SK-N-SH (cell line): ENCODE measurements around the gene KREMEN2. TPM values are rescaled to one million over a fixed set of nuclear protein-coding genes. Genes with fewer than 3 reads are reported as not detected.

Experiments
- CTCF ChIA-PET: fragments of 300-600, 350-600 bp; formaldehyde crosslinking; extraction: SDS; loops from one replicate; lab custom pipeline; 2021; lab: Yijun Ruan, JAX
- POLR2A ChIA-PET: fragments of 350-600 bp; sonication (Branson Sonifier 250); formaldehyde crosslinking; extraction: SDS; loops from one replicate; lab custom pipeline; 2020; ENCODE audit warnings: antibody characterized with exemption, inconsistent platforms; lab: Yijun Ruan, JAX
- DNase-seq: peaks from one replicate; pipeline ENCODE4 v3.0.0; 2012
- H2AFZ ChIP-seq: fragments of 200-600 bp; sonication (generic); 2 replicates; pipeline ENCODE4 v1.8.1; 2016; ENCODE audit warnings: antibody characterized with exemption, mild to moderate bottlenecking, low read depth
- H3F3A ChIP-seq: fragments of 200-600 bp; sonication (generic); replicated peaks from 2 replicates; pipeline ENCODE3; 2016; ENCODE audit warnings: antibody characterized with exemption, mild to moderate bottlenecking; ENCODE audit not compliant: insufficient read depth
- H3K27ac ChIP-seq, 2 experiments: fragments of 200-500 bp in 1 of 2; fragments of 200-600 bp in 1 of 2; sonication (Bioruptor generic) in 1 of 2; sonication (generic), shearing (Covaris generic) in 1 of 2; 2 replicates each; pipeline versions ENCODE4 v1.5.1 to v1.6.1; 2014 to 2016; ENCODE audit warnings: low read depth in 2 of 2, inconsistent platforms in 1 of 2, low read length in 1 of 2, mild to moderate bottlenecking in 1 of 2, mixed read lengths in 1 of 2
- H3K27me3 ChIP-seq: fragments of 200-600 bp; sonication (generic), shearing (Covaris generic); 2 replicates; pipeline ENCODE4 v1.6.1; 2016; ENCODE audit warnings: mixed run types; ENCODE audit not compliant: insufficient read depth
- H3K36me3 ChIP-seq, 2 experiments: fragments of 200-500 bp in 1 of 2; fragments of 200-600 bp in 1 of 2; sonication (Bioruptor generic) in 1 of 2; sonication (generic) in 1 of 2; replicated peaks in 1 of 2; 2 replicates each; pipeline versions ENCODE3 to v1.5.1; 2014 to 2016; ENCODE audit warnings: low read length in 1 of 2, mild to moderate bottlenecking in 1 of 2; ENCODE audit not compliant: insufficient read depth in 2 of 2, control insufficient read depth in 1 of 2
- H3K4me1 ChIP-seq, 2 experiments: fragments of 200-500 bp in 1 of 2; fragments of 200-600 bp in 1 of 2; sonication (Bioruptor generic) in 1 of 2; sonication (generic), shearing (Covaris generic) in 1 of 2; 2 replicates each; pipeline versions ENCODE4 v1.5.1 to v1.6.1; 2014 to 2016; ENCODE audit warnings: low read depth in 1 of 2, low read length in 1 of 2, mixed run types in 1 of 2; ENCODE audit not compliant: insufficient read depth in 2 of 2, control insufficient read depth in 1 of 2
- H3K4me2 ChIP-seq: fragments of 200-600 bp; sonication (generic), shearing (Covaris generic); 2 replicates; pipeline ENCODE4 v1.6.1; 2017; ENCODE audit warnings: mixed run types
- H3K4me3 ChIP-seq, 2 experiments: fragments of 200-500 bp in 1 of 2; fragments of 200-600 bp in 1 of 2; sonication (Bioruptor generic) in 1 of 2; sonication (generic), shearing (Covaris generic) in 1 of 2; 2 replicates each; pipeline versions ENCODE4 v1.5.1 to v1.8.1; 2014 to 2016; ENCODE audit warnings: low read depth in 2 of 2, inconsistent platforms in 1 of 2, low read length in 1 of 2, mild to moderate bottlenecking in 1 of 2, mixed read lengths in 1 of 2, moderate library complexity in 1 of 2
- H3K79me2 ChIP-seq: fragments of 200-600 bp; sonication (generic); 2 replicates; pipeline ENCODE4 v1.8.1; 2017; ENCODE audit warnings: mild to moderate bottlenecking; ENCODE audit not compliant: insufficient read depth
- H3K9ac ChIP-seq: fragments of 200-600 bp; sonication (generic); 2 replicates; pipeline ENCODE4 v1.6.1; 2017; ENCODE audit warnings: mixed run types
- H3K9me2 ChIP-seq: fragments of 200-600 bp; sonication (generic); 2 replicates; pipeline ENCODE4 v1.6.1; 2017; ENCODE audit warnings: mixed run types
- H3K9me3 ChIP-seq: fragments of 200-600 bp; sonication (generic); 2 replicates; pipeline ENCODE4 v1.6.1; 2017; ENCODE audit warnings: mixed run types, mild to moderate bottlenecking, moderate library complexity
- H4K20me1 ChIP-seq: fragments of 200-600 bp; sonication (generic); 2 replicates; pipeline ENCODE4 v1.6.1; 2017; ENCODE audit warnings: mild to moderate bottlenecking, mixed run types; ENCODE audit not compliant: insufficient read depth
- CTCF ChIP-seq: fragments of 200-600 bp; sonication (generic); IDR thresholded peaks from 2 replicates; pipeline ENCODE4 v1.6.1; 2017; ENCODE audit warnings: antibody characterized with exemption, mild to moderate bottlenecking, moderate library complexity
- EP300 ChIP-seq, 2 experiments: IDR thresholded peaks; 2 replicates each; pipeline versions ENCODE4 v1.4.0 to v1.6.1; 2012; ENCODE audit warnings: borderline replicate concordance in 1 of 2, low read depth in 1 of 2, low read length in 1 of 2
- FOSL2 ChIP-seq: IDR thresholded peaks from 2 replicates; pipeline ENCODE4 v1.4.0; 2012; ENCODE audit warnings: low read depth, mild to moderate bottlenecking, moderate library complexity, borderline replicate concordance
- FOXM1 ChIP-seq: IDR thresholded peaks from 2 replicates; pipeline ENCODE4 v1.4.0; 2012; ENCODE audit warnings: low read depth, mild to moderate bottlenecking
- GABPA ChIP-seq: IDR thresholded peaks from 2 replicates; pipeline ENCODE4 v1.4.0; 2012; ENCODE audit warnings: low read depth, mild to moderate bottlenecking
- GATA2 ChIP-seq: sonication (generic); formaldehyde crosslinking; IDR thresholded peaks from 2 replicates; pipeline ENCODE4 v1.5.0; 2020; ENCODE audit warnings: mild to moderate bottlenecking, missing genetic modification reagents
- MEF2A ChIP-seq: IDR thresholded peaks from 2 replicates; pipeline ENCODE4 v1.4.0; 2012; ENCODE audit warnings: low read depth, borderline replicate concordance
- MXI1 ChIP-seq: IDR thresholded peaks from 2 replicates; pipeline ENCODE4 v1.6.1; 2012; ENCODE audit warnings: mild to moderate bottlenecking, low read depth, low read length, improper control_type of control experiment
- NFIC ChIP-seq: IDR thresholded peaks from 2 replicates; pipeline ENCODE4 v1.4.0; 2012; ENCODE audit warnings: borderline replicate concordance
- NRF1 ChIP-seq: IDR thresholded peaks from 2 replicates; pipeline ENCODE4 v1.6.1; 2012; ENCODE audit warnings: low read depth, mild to moderate bottlenecking, low read length
- PBX3 ChIP-seq: IDR thresholded peaks from 2 replicates; pipeline ENCODE4; 2012
- POLR2AphosphoS5 ChIP-seq: IDR thresholded peaks from 2 replicates; pipeline ENCODE4 v1.6.1; 2012; ENCODE audit warnings: low read depth, low read length
- REST ChIP-seq: IDR thresholded peaks from 2 replicates; pipeline ENCODE4 v1.6.1; 2012; ENCODE audit warnings: mild to moderate bottlenecking, low read depth, low read length, moderate library complexity
- RXRA ChIP-seq: IDR thresholded peaks from 2 replicates; pipeline ENCODE4 v1.4.0; 2012; ENCODE audit warnings: low read depth, mild to moderate bottlenecking, borderline replicate concordance
- SIN3A ChIP-seq: IDR thresholded peaks from 2 replicates; pipeline ENCODE4 v1.6.1; 2012; ENCODE audit warnings: low read depth, mild to moderate bottlenecking, low read length, moderate library complexity, borderline replicate concordance
- TCF12 ChIP-seq: IDR thresholded peaks from 2 replicates; pipeline ENCODE4 v1.4.0; 2012
- TEAD4 ChIP-seq: IDR thresholded peaks from 2 replicates; pipeline ENCODE4 v1.4.0; 2012; ENCODE audit warnings: mild to moderate bottlenecking, borderline replicate concordance; ENCODE audit not compliant: insufficient read depth
- USF2 ChIP-seq: fragments of 150-350 bp; IDR thresholded peaks from 2 replicates; pipeline ENCODE4 v1.6.1; 2017; ENCODE audit warnings: antibody characterized with exemption, low read length, low read depth, borderline replicate concordance
- YY1 ChIP-seq: IDR thresholded peaks from 2 replicates; pipeline ENCODE4 v1.4.0; 2012; ENCODE audit warnings: low read depth, mild to moderate bottlenecking
- ZBTB33 ChIP-seq: IDR thresholded peaks from 2 replicates; pipeline ENCODE4 v1.4.0; 2012; ENCODE audit warnings: low read depth, borderline replicate concordance
- WGBS: methylation state at CpG from one replicate; pipeline ENCODE4 v1.1.6; 2017; ENCODE audit warnings: low lambda C conversion rate; 5-methylcytosine and 5-hydroxymethylcytosine counted together
- polyA plus RNA-seq, 3 experiments: library from polyadenylated mRNA; depleted of rRNA; stranded (reverse); fragments of >200 nt; gene quantifications; 2 replicates each; pipeline ENCODE4 v1.2.3, GENCODE V29; 2012

Gene KREMEN2
- polyA plus RNA-seq, 1 of the 3 experiments (the other 2 are of a cell fraction) = 0.77 TPM

GRCh38 chr16:2974319-2975056 is 10.4 kb downstream of the KREMEN2 start:
- CTCF ChIA-PET = interaction anchor here (0.8 to 2.3 kb wide), 4 partner anchors 9 to 59 kb away, joined by 3 to 7 read pairs (median 4); no protein-coding TSS in a partner anchor
- 93% methylated on average over 8 of the region's 15 CpGs for WGBS

More at GRCh38 chr16:2974319-2975056, 10.4 kb downstream of the KREMEN2 start:
- no peak overlapping the region for H3K27ac ChIP-seq
- no peak overlapping the region for H3K9ac ChIP-seq
- no peaks in the 10 kb centered on the region for H3K36me3 ChIP-seq
- H3K27me3 ChIP-seq = no peaks in the 10 kb centered on the region
- H4K20me1 ChIP-seq = peaks cover 31% of the 10 kb centered on the region; the same call in 1 of the 2 replicates
- TF ChIP-seq MEF2A (no peak), RXRA (no peak), CTCF (no peak), GATA2 (CRISPR knock-in tag) (no peak), ZBTB33 (no peak), FOXM1 (no peak), TCF12 (no peak), GABPA (no peak), FOSL2 (no peak), TEAD4 (no peak), USF2 (no peak), POLR2AphosphoS5 (no peak), MXI1 (no peak), REST (no peak), YY1 (no peak), SIN3A (no peak), PBX3 (no peak), NFIC (no peak), EP300 (IDR thresholded peaks at IDR 0.05; ENCODE audit: borderline replicate concordance in 1 of 2, low read depth in 1 of 2, low read length in 1 of 2) (no peak), NRF1 (no peak)
- H3K4me1 ChIP-seq = peaks cover 0 to 31% of the 10 kb centered on the region in 2 experiments; a peak in 1 of 4 replicates
- peaks cover 7% of the 10 kb centered on the region; the same call in 1 of the 2 replicates for H3K79me2 ChIP-seq
- DNase-seq = no peak
- H3K9me3 ChIP-seq = no peaks in the 10 kb centered on the region
- H3F3A ChIP-seq = peaks cover 8% of the 10 kb centered on the region
- no peak overlapping the region for H2AFZ ChIP-seq
- H3K4me3 ChIP-seq = no peak overlapping the region
- POLR2A ChIA-PET = interaction anchor here (0.9 kb wide), 1 partner anchor 8 kb away, joined by 4 read pairs; no protein-coding TSS in a partner anchor
- no peaks in the 10 kb centered on the region for H3K9me2 ChIP-seq
- H3K4me2 ChIP-seq = no peak overlapping the region
